Natural killer cell (primary cell): ENCODE results near the gene PLCB1. TPM values are rescaled to one million over a fixed set of nuclear protein-coding genes. Genes with fewer than 3 reads are reported as not detected.

ENCODE experiments used
- ATAC-seq, 3 donors: fragments of 150-1000 bp in 2 of 3; fragments of 200-7000 bp in 1 of 3; cut with Tn5 transposase; 1 replicate in 1 of 3; 2 replicates in 2 of 3; pipeline ENCODE4 v1.10.0; 2021; ENCODE audit warnings: mild to moderate bottlenecking in 2 of 3, moderate library complexity in 2 of 3
- DNase-seq, 2 donors: peaks; one replicate each; pipeline versions ENCODE4 v3.0.0 to v3.0.0-alpha.2; 2013 to 2021; ENCODE audit warnings: mixed read lengths in 1 of 2
- H3K27ac ChIP-seq: one replicate; pipeline ENCODE4 v1.5.1; 2013; ENCODE audit warnings: mild to moderate bottlenecking, low read length
- H3K27me3 ChIP-seq: one replicate; pipeline ENCODE4 v1.6.1; 2013; ENCODE audit warnings: low read length; ENCODE audit not compliant: control insufficient read depth, insufficient read depth
- H3K36me3 ChIP-seq: one replicate; pipeline ENCODE4 v1.6.1; 2013; ENCODE audit warnings: low read length; ENCODE audit not compliant: control insufficient read depth, insufficient read depth
- H3K4me1 ChIP-seq: one replicate; pipeline ENCODE4 v1.6.1; 2013; ENCODE audit warnings: low read length; ENCODE audit not compliant: control insufficient read depth, insufficient read depth
- H3K4me3 ChIP-seq: one replicate; pipeline ENCODE4 v1.5.1; 2013; ENCODE audit warnings: low read length
- H3K9me3 ChIP-seq: one replicate; pipeline ENCODE4 v1.6.1; 2013; ENCODE audit warnings: low read length; ENCODE audit not compliant: control insufficient read depth, insufficient read depth
- H3K27ac Mint-ChIP-seq, 2 donors: one replicate each; pipeline ENCODE4 v1.8.0; 2022; ENCODE audit warnings: mild to moderate bottlenecking in 2 of 2, mixed read lengths in 2 of 2, moderate library complexity in 1 of 2
- H3K27me3 Mint-ChIP-seq, 2 donors: one replicate each; pipeline ENCODE4 v1.8.0; 2022; ENCODE audit warnings: low read depth in 2 of 2, mixed read lengths in 2 of 2
- H3K36me3 Mint-ChIP-seq: one replicate; pipeline ENCODE4 v1.8.0; 2022; ENCODE audit warnings: mixed read lengths
- H3K4me1 Mint-ChIP-seq, 2 donors: one replicate each; pipeline ENCODE4 v1.8.0; 2022; ENCODE audit warnings: mixed read lengths in 2 of 2
- H3K4me3 Mint-ChIP-seq: one replicate; pipeline ENCODE4 v1.8.0; 2022; ENCODE audit warnings: mild to moderate bottlenecking, moderate library complexity, mixed read lengths
- H3K9me3 Mint-ChIP-seq, 2 donors: one replicate each; pipeline ENCODE4 v1.8.0; 2022; ENCODE audit warnings: mixed read lengths in 2 of 2
- WGBS: methylation state at CpG from one replicate; pipeline ENCODE4 v1.1.7; 2013; ENCODE audit warnings: missing lambda C conversion rate; ENCODE audit not compliant: insufficient coverage; 5-methylcytosine and 5-hydroxymethylcytosine counted together
- intact Hi-C: fragments of 100-400 bp; cut with micrococcal nuclease; formaldehyde crosslinking; loops from one replicate; pipeline ENCODE4 v1.14.2; 2022
- total RNA-seq, 4 donors: library from RNA; stranded (reverse); fragments of 120-200 nt in 1 of 4; gene quantifications; one replicate each; pipeline versions ENCODE4 v1.2.3 to v1.2.4, GENCODE V29; 2013 to 2022
- TF ChIP-seq, protein P1 (sequence below): fragments of 200-600 bp; IDR thresholded peaks from one replicate; pipeline ENCODE4 v1.8.0; 2022; ENCODE audit warnings: antibody characterized with exemption

PLCB1 gene
- total RNA-seq, 3 donors from 2014 or later (not counting 1 experiment from before 2014, with no cell fraction given) = 48.7 to 66.2 (median 57.7) TPM

DNA sequence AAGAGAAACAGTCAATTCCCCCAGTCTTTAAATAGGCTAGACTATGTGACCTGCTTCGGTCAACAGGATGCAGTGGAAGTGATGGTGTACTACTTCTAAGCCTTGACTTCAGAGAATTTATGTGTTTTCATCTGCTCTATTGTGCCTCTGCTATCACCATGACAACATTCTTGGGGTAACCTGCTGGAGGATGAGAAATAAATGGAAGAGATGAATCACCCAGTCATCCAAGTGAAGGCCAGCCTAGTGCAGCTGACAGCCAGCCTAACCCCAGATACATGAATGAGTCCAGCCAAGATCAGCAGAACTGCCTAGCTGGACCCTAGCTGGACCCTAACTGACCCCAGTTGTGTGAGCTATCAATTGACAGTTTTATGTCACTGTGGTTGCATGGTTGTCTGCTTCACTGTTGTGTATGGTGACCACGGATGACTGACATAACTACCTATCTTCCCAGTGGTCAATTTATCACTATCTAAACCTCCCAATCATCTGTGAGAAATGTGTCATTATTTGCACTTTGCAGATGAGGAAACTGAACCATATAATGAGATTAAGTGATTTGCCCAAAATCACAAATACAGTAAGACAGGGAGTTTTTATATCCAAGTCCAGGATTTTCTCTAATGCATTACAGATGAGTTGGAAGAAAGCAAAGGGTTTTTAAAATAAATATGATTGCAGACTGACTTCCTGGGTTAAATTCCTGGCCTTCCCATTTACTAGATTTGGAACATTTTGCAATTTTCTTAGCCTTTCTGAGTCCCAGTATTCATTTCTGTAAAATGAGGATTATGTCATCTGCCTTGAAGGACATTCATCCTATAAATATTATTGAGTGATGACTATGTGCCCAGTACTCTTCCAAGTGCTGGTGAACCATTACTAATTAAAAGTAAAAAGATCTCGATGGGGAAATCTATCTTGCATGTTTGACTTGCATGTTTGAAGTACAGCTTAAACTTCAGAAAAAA lies 800.4 kb downstream of the PLCB1 start:
- Mint-ChIP-seq H3K27ac (no peak overlapping the region), H3K4me1 (no peaks in the 10 kb centered on the region), H3K9me3 (no peaks in the 10 kb centered on the region), H3K36me3 (no peaks in the 10 kb centered on the region), H3K4me3 (no peak overlapping the region), H3K27me3 (no peaks in the 10 kb centered on the region)
- peak in 1 of 3 donors; percentile 28 for ATAC-seq
- no peaks in the 10 kb centered on the region for H3K9me3 ChIP-seq
- H3K36me3 ChIP-seq = no peaks in the 10 kb centered on the region
- H3K27me3 ChIP-seq = no peaks in the 10 kb centered on the region
- peak in 1 of 2 donors; percentile 2 for DNase-seq
- H3K4me3 ChIP-seq = no peak overlapping the region
- intact Hi-C loops = no loop called here
- WGBS = 66% methylated on average over 2 of the region's 3 CpGs
- TF ChIP-seq, protein P1, sequence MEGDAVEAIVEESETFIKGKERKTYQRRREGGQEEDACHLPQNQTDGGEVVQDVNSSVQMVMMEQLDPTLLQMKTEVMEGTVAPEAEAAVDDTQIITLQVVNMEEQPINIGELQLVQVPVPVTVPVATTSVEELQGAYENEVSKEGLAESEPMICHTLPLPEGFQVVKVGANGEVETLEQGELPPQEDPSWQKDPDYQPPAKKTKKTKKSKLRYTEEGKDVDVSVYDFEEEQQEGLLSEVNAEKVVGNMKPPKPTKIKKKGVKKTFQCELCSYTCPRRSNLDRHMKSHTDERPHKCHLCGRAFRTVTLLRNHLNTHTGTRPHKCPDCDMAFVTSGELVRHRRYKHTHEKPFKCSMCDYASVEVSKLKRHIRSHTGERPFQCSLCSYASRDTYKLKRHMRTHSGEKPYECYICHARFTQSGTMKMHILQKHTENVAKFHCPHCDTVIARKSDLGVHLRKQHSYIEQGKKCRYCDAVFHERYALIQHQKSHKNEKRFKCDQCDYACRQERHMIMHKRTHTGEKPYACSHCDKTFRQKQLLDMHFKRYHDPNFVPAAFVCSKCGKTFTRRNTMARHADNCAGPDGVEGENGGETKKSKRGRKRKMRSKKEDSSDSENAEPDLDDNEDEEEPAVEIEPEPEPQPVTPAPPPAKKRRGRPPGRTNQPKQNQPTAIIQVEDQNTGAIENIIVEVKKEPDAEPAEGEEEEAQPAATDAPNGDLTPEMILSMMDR = no peak
- H3K4me1 ChIP-seq = no peaks in the 10 kb centered on the region
- H3K27ac ChIP-seq = no peak overlapping the region

DNA sequence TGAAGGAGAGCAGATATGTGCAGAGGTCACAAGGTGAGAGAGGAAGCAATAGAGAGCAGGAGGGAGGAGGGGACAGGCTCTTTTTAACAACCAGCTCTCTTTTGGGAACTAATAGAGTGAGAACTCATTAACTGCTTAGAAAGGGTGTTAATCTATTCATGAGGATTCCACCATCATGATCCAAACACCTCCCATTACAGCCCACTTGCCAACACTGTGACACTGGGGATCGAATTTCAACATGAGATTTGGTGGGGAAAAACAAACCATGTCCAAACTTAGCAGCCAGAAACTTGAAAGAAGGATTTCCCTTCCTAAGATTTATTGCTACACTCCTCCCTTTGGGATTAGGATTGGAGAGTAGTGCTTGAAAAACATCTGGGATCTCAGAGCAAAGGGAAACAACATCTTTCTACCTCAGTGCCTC lies 801.3 kb downstream of the PLCB1 start:
- Mint-ChIP-seq H3K4me3 (no peak overlapping the region), H3K27me3 (no peaks in the 10 kb centered on the region), H3K4me1 (no peaks in the 10 kb centered on the region), H3K27ac (no peak overlapping the region), H3K36me3 (no peaks in the 10 kb centered on the region), H3K9me3 (no peaks in the 10 kb centered on the region)
- WGBS = 75% methylated on average over 1 of the region's 1 CpG
- no peak overlapping the region for H3K4me3 ChIP-seq
- H3K36me3 ChIP-seq = no peaks in the 10 kb centered on the region
- no peak for ATAC-seq
- H3K9me3 ChIP-seq = no peaks in the 10 kb centered on the region
- TF ChIP-seq, protein P1 = no peak
- no peak for DNase-seq
- H3K27ac ChIP-seq = no peak overlapping the region
- intact Hi-C loops = no loop called here
- no peaks in the 10 kb centered on the region for H3K4me1 ChIP-seq
- no peaks in the 10 kb centered on the region for H3K27me3 ChIP-seq

DNA sequence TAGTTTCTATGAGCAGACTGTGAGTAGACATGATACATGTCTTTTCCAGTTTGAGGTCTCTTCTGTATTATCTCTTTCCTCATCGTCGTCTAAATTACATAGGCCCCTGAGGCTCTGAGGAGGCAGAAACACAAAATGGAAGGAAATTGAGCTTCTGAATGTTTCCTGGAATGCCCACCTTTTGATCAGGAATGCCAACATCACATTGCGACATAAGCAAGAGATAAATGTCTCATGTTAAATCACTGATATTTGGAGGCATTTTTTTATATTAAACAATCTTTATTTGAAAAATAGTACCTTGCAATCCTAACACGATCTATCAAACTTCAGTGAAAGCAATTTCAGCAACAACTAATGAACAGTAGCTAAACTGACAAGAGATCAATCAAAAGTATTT lies 802.3 kb downstream of the PLCB1 start:
- Mint-ChIP-seq H3K27ac (no peak overlapping the region), H3K4me1 (no peaks in the 10 kb centered on the region), H3K27me3 (no peaks in the 10 kb centered on the region), H3K4me3 (no peak overlapping the region), H3K9me3 (no peaks in the 10 kb centered on the region), H3K36me3 (no peaks in the 10 kb centered on the region)
- Histone ChIP-seq H3K27me3 (no peaks in the 10 kb centered on the region), H3K4me3 (no peak overlapping the region), H3K4me1 (no peaks in the 10 kb centered on the region), H3K36me3 (no peaks in the 10 kb centered on the region), H3K27ac (no peak overlapping the region), H3K9me3 (no peaks in the 10 kb centered on the region)
- intact Hi-C loops = no loop called here
- DNase-seq = no peak
- 100% methylated on average over 2 of the region's 4 CpGs for WGBS
- ATAC-seq = no peak
- TF ChIP-seq, protein P1 = no peak

Other genes starting within 250 kb of the PLCB1 start
- gene HAO1, start 191.8 kb upstream of the PLCB1 start, total RNA-seq = not detected
- gene TMX4, start 112.5 kb upstream of the PLCB1 start, total RNA-seq = 10 to 100 TPM; 94.4 to 97.9 (median 94.5) TPM